GM18520 (cell line): Measurements from ENCODE around the gene GLB1L2.

Experiments used
- ATAC-seq: cut with Tn5 transposase; IDR thresholded peaks from one replicate; pipeline ENCODE4 v1.9.1; 2021; ENCODE audit not compliant: unreplicated experiment

Gene GLB1L2

GRCh38 chr11:134365011-134365925 lies 33.5 kb downstream of the GLB1L2 start:
- no peak for ATAC-seq

GRCh38 chr11:134366254-134366653 lies 34.5 kb downstream of the GLB1L2 start:
- no peak for ATAC-seq

GRCh38 chr11:134367781-134368180 lies 36.0 kb downstream of the GLB1L2 start:
- no peak for ATAC-seq

- ATAC-seq = no peak
These were observed 38.1 kb downstream of the GLB1L2 start for GRCh38 chr11:134369656-134370525.

- ATAC-seq = no peak
These were observed 39.0 kb downstream of the GLB1L2 start for GRCh38 chr11:134370526-134371435.

- ATAC-seq = no peak
These were observed 39.8 kb downstream of the GLB1L2 start for GRCh38 chr11:134371436-134372185.

GRCh38 chr11:134372536-134372935 lies 40.7 kb downstream of the GLB1L2 start:
- no peak for ATAC-seq

GRCh38 chr11:134372961-134373360 lies 41.2 kb downstream of the GLB1L2 start:
- ATAC-seq = no peak

GRCh38 chr11:134373591-134374052 lies 41.8 kb downstream of the GLB1L2 start:
- ATAC-seq = no peak

- no peak for ATAC-seq
These were observed 42.4 kb downstream of the GLB1L2 start for GRCh38 chr11:134374171-134374570.

GRCh38 chr11:134374891-134375550 lies 43.2 kb downstream of the GLB1L2 start:
- ATAC-seq = no peak

- no peak for ATAC-seq
These were observed 44.5 kb downstream of the GLB1L2 start for GRCh38 chr11:134376150-134376921.

GRCh38 chr11:134377876-134378275 lies 46.1 kb downstream of the GLB1L2 start:
- no peak for ATAC-seq

GRCh38 chr11:134379241-134379640 lies 47.5 kb downstream of the GLB1L2 start:
- no peak for ATAC-seq

- no peak for ATAC-seq
These were observed 48.4 kb downstream of the GLB1L2 start for GRCh38 chr11:134380229-134380628.

- ATAC-seq = no peak
These were observed 49.0 kb downstream of the GLB1L2 start for GRCh38 chr11:134380785-134381184.

- ATAC-seq = no peak
These were observed 50.5 kb downstream of the GLB1L2 start for GRCh38 chr11:134382257-134382656.

- ATAC-seq = no peak
These were observed 51.0 kb downstream of the GLB1L2 start for GRCh38 chr11:134382830-134383229.
